NCI-H1048 (cell line): ENCODE results near the gene CFAP107.

Source experiments
- DNase-seq: peaks from one replicate; lab custom pipeline; 2025; lab: John Stamatoyannopoulos, UW

Gene CFAP107

DNA sequence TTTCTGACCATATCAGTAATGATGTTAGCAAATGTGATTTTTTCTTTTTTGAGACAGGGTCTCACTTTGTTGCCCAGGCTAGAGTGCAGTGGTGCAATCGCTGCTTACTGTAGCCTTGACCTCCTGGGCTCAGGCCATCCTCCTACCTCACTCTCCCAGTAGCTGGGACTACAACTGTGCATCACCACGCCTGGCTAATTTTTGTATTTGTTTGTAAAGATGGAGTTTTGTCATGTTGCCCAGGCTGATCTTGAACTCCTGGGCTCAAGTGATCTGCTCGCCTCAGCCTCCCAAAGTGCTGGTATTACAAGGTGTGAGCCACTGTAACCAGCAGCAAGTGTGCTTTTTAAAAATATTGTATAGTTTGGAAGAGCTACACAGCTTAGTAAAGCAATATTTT is 4.1 kb upstream of the CFAP107 start:
- no peak for DNase-seq

DNA sequence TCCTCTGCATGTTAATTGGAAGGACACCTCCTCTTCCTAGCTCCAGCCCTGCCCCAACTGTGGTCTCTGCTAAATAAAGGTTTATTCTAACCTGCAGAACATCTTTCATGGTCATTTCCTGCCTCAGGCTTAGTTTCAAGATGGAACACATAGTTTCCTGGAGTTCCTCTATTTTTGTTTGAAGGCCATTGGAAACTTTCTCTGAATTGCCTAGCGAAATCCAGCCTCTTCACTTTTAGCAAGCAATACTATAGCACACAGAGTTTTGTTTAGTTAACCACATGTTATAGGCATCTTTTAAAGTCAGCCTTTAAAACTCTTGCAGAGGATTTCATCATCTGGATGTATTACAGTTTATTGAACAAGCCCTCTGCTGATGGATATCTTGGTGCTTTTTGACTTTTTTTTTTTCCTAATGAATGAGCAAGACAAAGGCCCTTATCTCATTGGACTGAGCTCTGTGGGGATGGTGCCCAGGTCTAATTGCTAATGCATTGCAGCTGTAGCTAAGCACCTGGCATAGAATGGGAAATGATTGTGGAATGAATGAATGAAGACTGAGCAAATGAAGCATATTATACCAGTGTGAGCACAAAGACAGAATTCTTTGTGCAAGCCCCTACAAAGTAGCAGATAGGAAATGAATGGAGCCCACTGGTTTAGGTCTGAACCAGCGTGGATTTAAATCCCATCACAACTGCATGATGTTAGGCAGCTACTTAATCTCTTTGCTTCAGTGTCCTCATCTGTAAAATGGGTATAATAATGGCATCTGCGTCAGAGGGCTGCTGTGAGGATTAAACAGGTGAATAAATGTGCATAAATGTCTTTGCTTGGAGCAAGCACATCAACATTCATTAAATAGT is 641 bp upstream of the CFAP107 start:
- DNase-seq, result no peak

DNA sequence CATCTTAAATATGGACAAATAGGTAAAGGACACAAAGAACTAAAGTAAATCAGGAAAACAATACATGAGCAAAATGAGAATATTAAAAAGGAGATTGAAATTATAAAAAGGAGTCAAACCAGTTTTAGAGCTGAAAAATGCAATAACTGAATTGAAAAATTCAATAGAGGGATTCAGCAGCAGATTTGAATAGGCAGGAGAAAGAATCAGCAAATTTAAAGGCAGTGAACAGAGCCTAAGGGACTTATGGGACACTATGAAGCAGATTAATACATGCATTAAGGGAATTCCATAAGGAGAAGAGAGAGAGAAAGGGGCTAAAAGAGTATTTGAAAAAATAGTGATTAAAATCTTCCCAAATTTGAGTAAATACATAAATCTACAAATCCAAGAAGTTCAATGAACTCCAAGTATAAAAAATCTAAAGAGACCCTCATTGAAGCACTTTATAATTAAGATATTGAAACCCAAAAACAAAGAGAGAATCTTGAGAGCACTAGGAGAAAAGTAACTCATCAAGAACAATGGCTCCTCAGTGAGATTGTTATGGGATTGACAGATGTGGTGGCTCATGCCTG is 2.9 kb downstream of the CFAP107 start:
- DNase-seq, result no peak

DNA sequence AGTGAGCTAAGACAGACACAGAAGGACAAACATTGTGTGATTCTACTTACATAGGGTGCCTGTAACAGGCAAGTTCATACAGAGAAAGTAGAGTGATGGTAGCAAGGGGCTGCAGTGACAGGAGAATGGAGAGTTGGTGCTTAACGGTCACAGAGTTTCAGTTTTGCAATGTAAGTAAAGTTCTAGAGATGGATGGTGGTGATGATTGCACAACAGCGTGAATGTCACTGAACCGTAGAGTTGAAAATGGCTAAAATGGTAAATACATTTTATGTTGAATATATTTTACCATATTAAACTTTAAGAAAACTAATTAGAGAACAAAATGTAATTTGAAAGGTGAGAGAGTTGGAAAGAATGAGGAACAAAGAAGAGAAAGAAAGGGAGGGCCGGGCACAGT is 8.7 kb downstream of the CFAP107 start:
- DNase-seq, result no peak

DNA sequence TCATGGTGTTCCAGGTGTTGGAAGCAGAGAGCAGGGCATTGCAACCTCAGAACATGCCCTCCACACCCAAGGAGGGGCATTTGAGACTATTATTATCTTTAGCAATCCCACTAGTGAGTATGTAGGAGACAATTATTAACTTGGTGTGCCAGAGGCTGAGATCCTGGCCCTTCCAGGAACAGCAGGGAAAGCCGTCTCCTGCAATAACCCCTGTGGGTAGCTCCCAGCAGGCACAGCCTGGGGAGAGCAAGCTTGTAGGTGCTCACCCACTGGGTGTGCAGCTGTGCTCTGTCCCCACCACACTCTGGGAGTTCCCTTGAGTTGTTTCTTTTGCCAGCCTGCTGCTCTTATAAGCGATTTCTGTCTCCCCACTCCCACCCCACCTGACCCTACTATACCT is 10.3 kb downstream of the CFAP107 start:
- no peak for DNase-seq

DNA sequence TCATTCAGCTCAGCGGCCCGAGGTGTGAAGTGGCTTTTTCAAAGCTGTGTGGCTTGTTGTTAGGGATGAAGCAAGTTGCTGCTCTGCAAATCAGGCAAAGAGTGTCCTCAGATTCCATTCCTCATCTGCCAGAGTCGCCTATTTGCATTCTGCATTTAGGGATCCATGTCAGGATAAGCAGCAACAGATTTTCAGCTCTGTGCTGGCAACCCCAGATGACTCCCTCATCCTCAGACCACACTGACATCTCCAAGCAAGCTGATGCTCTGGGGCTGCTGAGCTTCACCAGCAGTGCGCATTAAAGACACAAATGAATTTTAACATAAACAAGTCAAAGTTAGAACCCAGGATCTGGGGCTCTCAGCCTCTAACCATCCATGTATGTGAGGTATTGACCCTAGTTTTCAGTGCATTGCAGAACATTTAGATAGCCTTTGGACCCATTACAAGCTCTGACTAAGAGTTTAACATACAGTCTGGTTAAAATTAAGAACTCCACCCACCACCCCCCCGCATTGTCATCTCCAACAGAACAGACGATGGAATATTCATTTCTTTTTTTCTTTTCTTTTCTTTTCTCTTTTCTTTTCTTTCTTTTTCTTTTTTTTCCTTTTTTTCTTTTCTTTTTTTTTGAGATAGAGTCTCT is 10.9 kb downstream of the CFAP107 start:
- no peak for DNase-seq

DNA sequence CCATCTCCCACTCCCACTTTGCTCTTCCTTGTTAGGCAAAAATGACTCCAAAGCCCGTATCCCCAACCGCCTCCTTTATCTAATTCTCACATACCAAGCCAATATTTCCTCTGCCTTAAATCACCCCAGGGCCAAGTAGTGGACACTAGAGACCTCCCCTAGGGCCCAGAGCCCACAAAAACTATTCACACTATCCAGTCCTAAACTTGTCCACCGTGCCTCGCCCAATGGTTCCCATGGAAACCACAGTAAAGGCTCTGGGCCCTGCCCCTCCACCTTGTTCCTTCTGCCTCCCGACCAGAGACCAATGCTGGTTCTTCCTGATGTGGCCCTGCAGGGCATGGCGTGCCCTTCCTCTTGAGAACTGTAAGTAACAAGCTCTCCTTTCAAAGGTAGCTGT is 11.8 kb downstream of the CFAP107 start:
- DNase-seq, result no peak

DNA sequence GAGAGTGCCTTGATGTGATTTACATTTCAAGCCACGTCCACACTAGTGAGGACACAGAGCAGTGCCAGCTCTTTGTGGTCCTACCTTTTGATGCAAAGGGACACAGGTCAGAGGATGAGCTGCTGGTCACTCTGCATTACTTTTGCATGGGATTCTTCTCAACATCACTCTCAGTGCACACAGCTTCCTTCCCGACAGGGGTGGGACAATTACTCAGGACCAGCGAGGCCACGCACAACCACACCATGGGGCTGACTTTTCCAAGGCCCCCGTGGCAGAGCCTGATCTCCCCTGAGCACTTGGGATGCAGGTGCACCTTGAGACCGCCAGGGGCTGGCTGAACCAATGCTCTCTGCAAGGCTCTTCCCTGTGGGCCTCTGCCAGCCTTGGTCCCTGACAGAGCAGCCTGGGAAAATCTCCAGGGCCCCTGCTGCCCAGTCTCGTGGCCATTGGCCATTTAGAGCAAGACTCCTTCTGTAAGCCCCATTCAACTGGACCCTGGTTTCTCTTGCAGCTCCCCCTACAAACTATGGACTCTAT is 14.3 kb downstream of the CFAP107 start:
- no peak for DNase-seq

DNA sequence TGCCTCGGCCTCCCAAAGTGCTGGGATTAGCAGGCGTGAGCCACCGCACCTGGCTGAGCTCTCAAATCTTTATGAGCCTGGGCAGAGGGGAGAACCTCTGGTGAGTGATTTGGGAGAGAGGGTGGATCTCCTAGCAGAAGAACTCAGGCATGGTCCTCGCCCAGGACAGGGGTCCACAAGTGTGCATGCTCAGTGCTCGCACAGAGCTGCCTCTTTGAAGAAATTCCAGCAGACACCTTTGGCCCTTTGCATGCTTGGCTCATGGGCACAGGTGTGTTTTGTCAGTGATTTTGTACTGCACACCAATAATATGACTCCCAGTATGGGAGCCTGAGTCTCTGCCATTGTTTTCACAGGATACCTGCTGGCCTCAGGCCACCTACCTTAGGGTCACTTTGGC is 15.8 kb downstream of the CFAP107 start:
- DNase-seq, result no peak

DNA sequence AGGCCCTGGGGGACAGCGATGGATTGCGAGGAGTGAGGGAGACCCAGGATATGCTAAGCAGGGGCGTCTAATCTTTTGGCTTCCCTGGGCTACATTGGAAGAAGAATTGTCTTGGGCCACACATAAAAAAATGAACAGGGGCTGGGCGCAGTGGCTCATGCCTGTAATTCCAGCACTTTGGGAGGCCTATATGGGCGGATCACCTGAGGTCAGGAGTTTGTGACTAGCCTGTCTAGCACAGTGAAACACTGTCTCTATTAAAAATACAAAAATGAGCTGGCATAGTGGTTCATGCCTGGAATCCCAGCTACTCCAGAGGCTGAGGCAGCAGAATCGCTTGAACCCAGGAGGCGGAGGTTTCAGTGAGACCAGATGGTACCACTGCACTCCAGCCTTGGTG is 16.8 kb downstream of the CFAP107 start:
- DNase-seq, result no peak

DNA sequence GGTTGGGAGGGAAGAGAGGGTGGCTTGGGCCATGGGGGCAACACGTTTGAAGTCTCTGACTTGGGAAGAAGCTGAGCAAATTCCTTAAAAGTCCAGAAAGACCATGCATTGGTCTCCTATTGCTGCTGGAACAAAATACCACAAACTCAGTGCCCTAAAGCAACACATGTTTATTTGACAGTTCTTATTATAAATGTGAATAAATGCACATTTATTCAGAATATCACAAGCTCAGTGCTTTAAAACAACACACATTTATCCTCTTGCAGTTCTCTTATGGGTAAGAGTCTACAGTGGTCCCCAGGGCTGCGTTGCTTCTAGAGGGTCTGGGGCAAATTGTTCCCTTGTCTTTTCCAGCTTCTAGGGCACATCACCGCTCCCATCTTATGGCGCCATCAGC is 17.5 kb downstream of the CFAP107 start:
- no peak for DNase-seq

DNA sequence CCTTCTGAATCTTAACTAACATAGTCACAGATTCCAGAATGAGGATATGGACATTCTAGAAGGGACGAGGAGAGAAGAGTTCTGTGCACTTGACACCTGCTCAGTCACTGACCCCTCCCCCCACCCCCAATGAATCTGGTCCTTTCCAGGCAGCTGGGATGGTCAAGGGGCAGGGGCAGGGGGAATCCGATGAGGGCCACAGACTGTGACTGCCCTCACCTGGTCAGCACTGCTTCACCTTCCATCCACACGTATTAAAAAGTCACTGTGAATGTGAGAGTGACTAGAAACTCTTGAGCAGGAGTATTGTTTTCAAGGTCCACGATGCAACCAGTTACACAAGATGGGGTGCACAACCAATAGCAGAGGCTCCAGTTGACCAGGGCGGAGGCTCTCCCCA is 18.0 kb downstream of the CFAP107 start:
- DNase-seq, result no peak

DNA sequence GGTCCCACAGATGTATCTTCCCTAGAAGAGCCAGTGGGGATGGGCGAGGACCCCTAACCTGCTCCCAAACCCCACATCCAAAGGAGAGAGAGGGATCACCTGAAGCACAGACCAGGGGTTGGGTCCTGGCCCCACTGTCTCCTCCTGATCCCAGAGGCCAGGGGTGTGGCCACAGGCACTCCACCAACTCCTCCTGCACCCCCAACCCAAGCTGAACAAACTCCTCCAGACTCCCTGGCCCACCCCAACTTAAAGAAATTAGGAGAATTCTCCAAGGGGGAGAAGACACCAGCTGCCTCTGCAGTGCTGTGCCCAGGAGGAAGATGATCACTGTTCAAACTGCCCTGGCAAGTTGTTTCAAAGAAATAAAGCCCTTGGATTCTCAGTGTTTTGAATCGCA is 23.0 kb downstream of the CFAP107 start:
- DNase-seq, result no peak

DNA sequence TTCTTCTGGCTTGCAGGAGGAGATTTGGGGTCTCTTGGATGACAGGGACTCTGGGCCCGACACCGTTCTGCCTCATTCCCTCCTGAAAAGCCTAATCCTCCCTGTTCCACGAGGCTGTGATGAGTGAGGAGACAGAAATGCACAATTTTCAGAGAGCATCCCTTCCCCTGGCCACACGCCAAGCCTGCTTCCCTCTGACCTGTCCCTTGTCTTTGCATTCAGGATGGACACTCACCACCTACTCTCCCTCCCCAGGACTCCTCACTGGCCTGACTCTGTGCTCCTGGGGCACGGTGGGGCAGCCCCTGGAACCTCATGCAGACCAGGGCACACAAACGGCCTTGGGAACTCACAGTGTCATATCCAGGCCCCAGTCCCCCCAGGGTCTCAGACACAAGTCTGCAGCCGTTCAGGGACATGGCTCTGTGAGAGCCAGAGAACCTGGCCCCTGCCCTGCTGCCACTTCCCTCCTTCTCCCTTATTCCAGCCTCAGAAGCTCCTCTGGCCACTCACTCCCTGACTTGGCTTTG is 24.0 kb downstream of the CFAP107 start:
- DNase-seq, result no peak

DNA sequence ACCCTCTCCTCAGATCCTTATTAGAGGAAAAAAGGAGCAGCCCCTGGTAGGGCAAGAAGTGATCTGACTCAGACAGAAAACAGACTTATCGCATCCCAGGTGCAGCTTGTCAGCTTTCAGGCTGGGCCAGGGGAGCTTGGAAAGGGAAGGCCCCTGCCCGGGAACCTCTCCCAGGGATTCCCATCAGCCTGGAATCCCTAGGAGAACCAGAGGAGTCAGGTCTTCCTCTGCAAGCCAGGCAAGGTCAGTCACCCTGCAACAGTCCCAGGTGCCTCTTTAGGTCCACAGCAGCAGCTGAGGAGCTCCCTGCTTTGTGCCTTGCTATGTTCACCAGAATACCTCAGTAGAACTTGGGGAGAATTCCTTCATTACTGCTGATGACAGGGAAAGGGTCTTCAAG is 24.6 kb downstream of the CFAP107 start:
- no peak for DNase-seq

DNA sequence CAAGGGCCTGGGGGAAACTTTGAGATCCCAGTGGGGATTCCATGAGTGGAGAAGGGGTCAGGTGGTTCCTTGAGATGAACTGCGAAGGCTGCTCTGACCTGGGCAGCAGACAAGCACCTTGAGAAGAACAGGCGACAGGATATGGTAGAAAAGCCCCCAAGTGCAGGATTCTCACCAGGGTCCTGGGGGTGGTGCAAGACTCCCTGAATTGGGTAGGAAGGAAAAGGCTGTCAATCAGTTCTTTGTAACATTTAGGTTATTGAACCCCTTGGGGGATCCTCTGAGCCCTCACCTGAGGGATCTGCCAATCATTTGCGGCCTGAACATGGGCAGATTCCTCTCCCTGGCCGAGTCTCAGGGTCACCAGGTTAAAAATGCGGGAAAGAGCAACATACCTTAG is 25.2 kb downstream of the CFAP107 start:
- DNase-seq, result no peak

DNA sequence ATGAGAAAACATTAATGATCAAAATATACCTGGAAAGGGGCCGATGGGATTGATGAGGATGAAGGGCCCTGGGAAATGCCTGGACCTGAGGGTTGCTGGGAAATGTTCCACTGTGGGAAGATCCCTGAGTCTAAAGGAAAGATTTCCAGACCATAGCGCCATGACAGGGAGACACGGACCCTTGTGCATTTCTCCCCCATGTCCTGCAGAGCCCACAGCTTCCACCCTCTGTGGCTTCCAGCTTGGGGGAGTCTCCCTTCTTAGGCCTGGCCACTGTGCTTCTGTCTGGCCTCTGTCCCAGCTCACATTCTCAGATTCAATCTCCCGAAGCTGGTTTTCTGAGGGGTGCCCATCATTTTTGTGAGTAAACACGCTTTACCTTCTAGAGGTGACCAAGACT is 26.5 kb downstream of the CFAP107 start:
- no peak for DNase-seq

DNA sequence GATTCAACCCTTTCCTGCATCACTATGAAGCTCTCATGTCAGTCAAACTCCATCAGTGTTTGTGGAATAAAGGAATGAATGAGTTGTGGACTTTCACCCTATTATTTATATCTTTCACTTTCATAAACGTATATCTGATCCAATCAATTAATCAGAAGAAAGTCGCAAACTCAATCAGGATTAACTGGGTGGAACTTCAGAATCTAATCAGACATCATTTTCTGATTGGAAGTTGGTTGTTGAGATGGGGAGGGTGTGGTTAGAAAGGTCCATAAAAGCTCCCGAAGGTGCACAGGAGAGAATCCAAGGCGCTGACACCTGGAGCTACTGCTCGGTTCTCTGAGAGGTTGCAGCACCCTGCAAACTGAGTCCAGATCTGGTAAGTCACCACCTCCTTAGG is 27.4 kb downstream of the CFAP107 start, which contains the start of gene PRAMEF12:
Gene PRAMEF12, plus strand, starts transcription at position 301 of the 400 bp plus-strand sequence. CDS start 1,130 bp downstream, outside the sequence.
- DNase-seq, result no peak

DNA sequence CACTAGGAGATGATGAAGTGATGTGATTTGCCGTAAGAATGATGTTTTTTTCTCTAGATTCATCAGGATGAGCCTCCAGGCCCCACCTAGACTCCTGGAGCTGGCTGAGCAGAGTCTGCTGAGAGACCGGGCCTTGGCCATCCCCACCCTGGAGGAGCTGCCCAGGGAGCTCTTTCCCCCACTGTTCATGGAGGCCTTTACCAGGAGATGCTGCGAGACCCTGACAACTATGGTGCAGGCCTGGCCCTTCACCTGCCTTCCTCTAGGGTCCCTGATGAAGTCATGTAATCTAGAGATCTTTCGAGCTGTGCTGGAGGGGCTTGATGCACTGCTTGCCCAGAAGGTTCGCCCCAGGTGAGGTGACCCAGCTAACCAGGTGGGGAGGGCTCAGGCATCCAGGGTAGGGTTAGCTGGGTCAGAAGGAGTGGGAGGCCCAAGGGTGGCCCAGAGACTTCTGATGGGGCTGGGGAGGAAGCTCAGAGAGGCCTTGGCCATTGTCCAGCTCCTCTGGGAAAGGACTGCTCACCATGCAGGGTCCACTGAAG is 28.9 kb downstream of the CFAP107 start:
- no peak for DNase-seq

DNA sequence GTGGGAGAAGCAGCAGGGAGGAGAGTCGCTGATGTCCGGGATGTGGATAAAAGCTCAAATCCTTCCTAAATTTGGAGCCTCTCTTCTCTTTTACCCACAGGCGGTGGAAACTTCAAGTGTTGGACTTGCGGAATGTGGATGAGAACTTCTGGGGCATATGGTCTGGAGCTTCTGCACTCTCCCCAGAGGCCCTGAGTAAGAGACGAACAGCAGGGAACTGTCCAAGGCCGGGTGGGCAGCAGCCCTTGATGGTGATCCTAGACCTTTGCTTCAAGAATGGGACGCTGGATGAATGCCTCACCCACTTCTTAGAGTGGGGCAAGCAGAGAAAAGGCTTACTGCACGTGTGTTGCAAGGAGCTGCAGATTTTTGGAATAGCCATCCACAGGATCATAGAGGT is 29.4 kb downstream of the CFAP107 start:
- DNase-seq, result no peak

DNA sequence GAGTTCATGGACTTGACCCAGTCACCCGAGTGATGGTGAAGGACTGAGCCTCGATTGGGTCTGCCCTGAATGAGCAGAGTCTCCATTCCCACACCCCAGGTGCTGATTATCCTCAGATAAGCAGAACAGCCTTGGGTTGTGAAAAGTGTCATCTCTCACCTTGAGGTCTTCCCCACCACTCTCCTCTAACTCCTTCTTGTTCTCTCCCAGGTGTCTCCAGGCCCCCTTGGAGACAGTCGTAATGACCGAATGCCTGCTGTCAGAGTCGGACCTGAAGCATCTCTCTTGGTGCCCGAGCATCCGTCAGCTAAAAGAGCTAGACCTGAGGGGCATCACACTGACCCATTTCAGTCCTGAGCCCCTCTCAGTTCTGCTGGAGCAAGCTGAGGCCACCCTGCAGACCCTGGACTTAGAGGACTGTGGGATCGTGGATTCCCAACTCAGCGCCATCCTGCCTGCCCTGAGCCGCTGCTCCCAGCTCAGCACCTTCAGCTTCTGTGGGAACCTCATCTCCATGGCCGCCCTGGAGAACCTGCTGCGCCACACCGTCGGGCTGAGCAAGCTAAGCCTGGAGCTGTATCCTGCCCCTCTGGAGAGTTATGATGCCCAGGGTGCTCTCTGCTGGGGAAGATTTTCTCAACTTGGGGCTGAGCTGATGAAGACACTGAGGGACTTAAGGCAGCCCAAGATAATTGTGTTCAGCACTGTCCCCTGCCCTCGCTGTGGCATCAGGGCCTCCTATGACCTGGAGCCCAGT is 31.0 kb downstream of the CFAP107 start:
- no peak for DNase-seq

DNA sequence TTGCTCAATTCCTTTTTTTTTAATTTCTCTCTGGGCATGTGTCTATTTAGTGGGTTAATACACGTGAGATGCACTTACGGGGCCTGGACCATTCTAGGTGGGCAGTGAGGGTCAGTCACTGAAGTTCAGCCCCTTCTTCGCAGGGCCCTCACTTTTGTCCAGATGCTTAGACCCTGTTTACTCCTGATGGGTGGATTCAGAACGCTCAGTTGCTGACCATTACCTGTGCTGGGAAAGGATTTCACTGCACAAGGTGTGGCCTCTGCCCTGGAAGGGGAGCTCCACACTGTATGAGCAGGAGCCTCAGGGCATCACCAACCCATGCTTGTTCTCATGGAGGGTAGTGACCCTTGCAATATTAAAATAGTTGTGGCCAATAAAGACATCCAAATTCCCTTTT is 32.1 kb downstream of the CFAP107 start:
- no peak for DNase-seq
